ENCODE results near the gene C4orf46.
"Not testable (repeated sequence)": the region's sequence is repeated elsewhere in the genome, so short reads cannot be mapped to it uniquely, and the experiment has no call there.

GRCh38 chr4:158663255-158663654, 8.4 kb downstream of the C4orf46 start:
- not testable (repeated sequence) for TF ChIP-seq CTCF (conservative IDR thresholded peaks at IDR 0.05; ENCODE audit: low read length); EZH2phosphoT487 (IDR thresholded peaks at IDR 0.05; ENCODE audit: borderline replicate concordance)

All from Loucy (cell line).